Thyroid gland (tissue), 4 donors: Measurements from ENCODE around the gene TMEM59L.

Experiments used
- POLR2A ChIP-seq, 2 donors: fragments of 450-650 bp; IDR thresholded peaks; one replicate each; pipeline ENCODE4 v1.6.1; 2017; ENCODE audit warnings: antibody characterized with exemption in 2 of 2, mild to moderate bottlenecking in 2 of 2, moderate library complexity in 1 of 2
- TF ChIP-seq, protein P1 (sequence below), 6 experiments: fragments of 200-600 bp in 3 of 6; fragments of 450-650 bp in 3 of 6; sonication (generic) in 3 of 6; IDR thresholded peaks; one replicate each; pipeline ENCODE4 v1.5.1; 2016 to 2019; ENCODE audit warnings: antibody characterized with exemption in 6 of 6, mild to moderate bottlenecking in 2 of 6, inconsistent platforms in 1 of 6, moderate library complexity in 1 of 6

DNA sequence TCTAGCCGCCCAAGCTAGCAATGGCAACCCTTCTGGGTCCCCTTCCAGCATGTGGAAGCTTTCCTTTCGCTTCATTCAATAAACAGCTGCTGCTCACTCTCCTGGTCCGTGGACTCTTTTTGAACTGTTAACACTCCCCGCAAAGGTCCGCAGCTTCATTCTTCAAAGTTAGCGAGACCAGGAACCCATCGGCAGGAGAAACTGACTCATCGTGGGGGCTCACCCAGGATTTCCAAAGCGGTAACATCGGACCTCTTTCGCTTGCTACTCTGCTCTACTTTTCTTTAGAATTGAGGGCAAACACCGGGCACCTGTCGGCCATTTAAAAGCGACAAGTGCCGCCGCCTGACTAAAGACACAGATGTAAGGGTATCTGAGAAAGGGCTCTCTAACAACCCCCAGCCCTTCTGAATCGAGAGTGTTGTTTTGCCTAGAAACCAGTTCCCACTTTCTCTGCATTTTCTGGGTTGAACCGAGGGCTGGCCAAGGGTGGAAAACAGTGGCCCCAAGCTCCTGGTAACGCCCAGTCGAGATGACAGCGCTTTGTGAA lies 35.2 kb upstream of the TMEM59L start:
- no peak for TF ChIP-seq POLR2A (IDR thresholded peaks at IDR 0.05)
- TF ChIP-seq, protein P1, sequence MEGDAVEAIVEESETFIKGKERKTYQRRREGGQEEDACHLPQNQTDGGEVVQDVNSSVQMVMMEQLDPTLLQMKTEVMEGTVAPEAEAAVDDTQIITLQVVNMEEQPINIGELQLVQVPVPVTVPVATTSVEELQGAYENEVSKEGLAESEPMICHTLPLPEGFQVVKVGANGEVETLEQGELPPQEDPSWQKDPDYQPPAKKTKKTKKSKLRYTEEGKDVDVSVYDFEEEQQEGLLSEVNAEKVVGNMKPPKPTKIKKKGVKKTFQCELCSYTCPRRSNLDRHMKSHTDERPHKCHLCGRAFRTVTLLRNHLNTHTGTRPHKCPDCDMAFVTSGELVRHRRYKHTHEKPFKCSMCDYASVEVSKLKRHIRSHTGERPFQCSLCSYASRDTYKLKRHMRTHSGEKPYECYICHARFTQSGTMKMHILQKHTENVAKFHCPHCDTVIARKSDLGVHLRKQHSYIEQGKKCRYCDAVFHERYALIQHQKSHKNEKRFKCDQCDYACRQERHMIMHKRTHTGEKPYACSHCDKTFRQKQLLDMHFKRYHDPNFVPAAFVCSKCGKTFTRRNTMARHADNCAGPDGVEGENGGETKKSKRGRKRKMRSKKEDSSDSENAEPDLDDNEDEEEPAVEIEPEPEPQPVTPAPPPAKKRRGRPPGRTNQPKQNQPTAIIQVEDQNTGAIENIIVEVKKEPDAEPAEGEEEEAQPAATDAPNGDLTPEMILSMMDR (IDR thresholded peaks at IDR 0.05): no peak
